BE2C (cell line): Measurements from ENCODE around the gene ISL2.

Source experiments
- DNase-seq: peaks from one replicate; pipeline ENCODE4 v3.0.0-alpha.2; 2020
- H3K27me3 ChIP-seq: fragments of 250-450 bp; sonication (Bioruptor Pico); 2 replicates; pipeline ENCODE4 v1.5.1; 2020; ENCODE audit warnings: mild to moderate bottlenecking
- H3K36me3 ChIP-seq: fragments of 250-450 bp; sonication (Bioruptor Pico); 2 replicates; pipeline ENCODE4 v1.5.1; 2020; ENCODE audit warnings: mild to moderate bottlenecking
- H3K4me1 ChIP-seq: fragments of 250-450 bp; sonication (Bioruptor Pico); 2 replicates; pipeline ENCODE4 v1.5.1; 2020
- H3K4me3 ChIP-seq: 2 replicates; pipeline ENCODE4 v1.5.1; 2011; ENCODE audit warnings: low read depth, low read length
- H3K9me3 ChIP-seq: fragments of 250-450 bp; sonication (Bioruptor Pico); 2 replicates; pipeline ENCODE4 v1.5.1; 2020
- CTCF ChIP-seq: IDR thresholded peaks from 2 replicates; pipeline ENCODE4 v1.5.1; 2012; ENCODE audit warnings: mild to moderate bottlenecking, low read depth, low read length

ISL2 gene

GRCh38 chr15:76337059-76337695 lies 604 bp downstream of the ISL2 start:
- no peak for TF ChIP-seq CTCF
- Histone ChIP-seq H3K36me3 (no peaks in the 10 kb centered on the region), H3K4me3 (peak overlapping the region; percentile 56; the same call in 1 of the 2 replicates), H3K4me1 (no peaks in the 10 kb centered on the region), H3K27me3 (peaks cover 86% of the 10 kb centered on the region), H3K9me3 (0 out of 2 replicates have a peak, but pooled peaks cover under 1% of the 10 kb centered on the region)
- DNase-seq, result no peak

GRCh38 chr15:76337696-76338485 lies 1.3 kb downstream of the ISL2 start:
- H3K4me3 ChIP-seq, result no peak overlapping the region
- peaks cover 93% of the 10 kb centered on the region for H3K27me3 ChIP-seq

GRCh38 chr15:76338486-76339304 lies 2.1 kb downstream of the ISL2 start:
- DNase-seq, result no peak
- Histone ChIP-seq H3K36me3 (no peaks in the 10 kb centered on the region), H3K9me3 (peaks cover 5% of the 10 kb centered on the region; the same call in 1 of the 2 replicates), H3K27me3 (peaks cover 100% of the 10 kb centered on the region), H3K4me1 (no peaks in the 10 kb centered on the region), H3K4me3 (no peak overlapping the region)
- TF ChIP-seq CTCF, result no peak

More at GRCh38 chr15:76337696-76338485, 1.3 kb downstream of the ISL2 start:
- Histone ChIP-seq H3K4me1 (no peaks in the 10 kb centered on the region), H3K36me3 (no peaks in the 10 kb centered on the region), H3K9me3 (peaks cover 5% of the 10 kb centered on the region; the same call in 1 of the 2 replicates)
- TF ChIP-seq CTCF, result no peak
- DNase-seq, result peak; percentile 38

- peak overlapping the region; percentile 43 for H3K4me3 ChIP-seq
- H3K27me3 ChIP-seq, result peaks cover 100% of the 10 kb centered on the region
- H3K4me1 ChIP-seq, result no peaks in the 10 kb centered on the region
- DNase-seq, result no peak
- peaks cover 5% of the 10 kb centered on the region; the same call in 1 of the 2 replicates for H3K9me3 ChIP-seq
- H3K36me3 ChIP-seq, result no peaks in the 10 kb centered on the region
- TF ChIP-seq CTCF, result no peak
These were observed 3.0 kb downstream of the ISL2 start for GRCh38 chr15:76339305-76340197.

GRCh38 chr15:76340198-76340802 lies 3.7 kb downstream of the ISL2 start:
- DNase-seq, result peak; percentile 50
- Histone ChIP-seq H3K27me3 (peaks cover 100% of the 10 kb centered on the region), H3K36me3 (no peaks in the 10 kb centered on the region), H3K4me3 (peak overlapping the region; percentile 43), H3K4me1 (no peaks in the 10 kb centered on the region), H3K9me3 (peaks cover 5% of the 10 kb centered on the region; the same call in 1 of the 2 replicates)
- no peak for TF ChIP-seq CTCF
